ENCODE results near the gene CD274.

The CD274 gene

GRCh38 chr9:5446451-5447236 is 3.7 kb upstream of the CD274 start:
- no peak overlapping the region for H3K4me3 ChIP-seq (ENCODE audit: low read depth, low read length)
- no peak for DNase-seq (ENCODE audit: low read depth)
- TF ChIP-seq, protein P1, sequence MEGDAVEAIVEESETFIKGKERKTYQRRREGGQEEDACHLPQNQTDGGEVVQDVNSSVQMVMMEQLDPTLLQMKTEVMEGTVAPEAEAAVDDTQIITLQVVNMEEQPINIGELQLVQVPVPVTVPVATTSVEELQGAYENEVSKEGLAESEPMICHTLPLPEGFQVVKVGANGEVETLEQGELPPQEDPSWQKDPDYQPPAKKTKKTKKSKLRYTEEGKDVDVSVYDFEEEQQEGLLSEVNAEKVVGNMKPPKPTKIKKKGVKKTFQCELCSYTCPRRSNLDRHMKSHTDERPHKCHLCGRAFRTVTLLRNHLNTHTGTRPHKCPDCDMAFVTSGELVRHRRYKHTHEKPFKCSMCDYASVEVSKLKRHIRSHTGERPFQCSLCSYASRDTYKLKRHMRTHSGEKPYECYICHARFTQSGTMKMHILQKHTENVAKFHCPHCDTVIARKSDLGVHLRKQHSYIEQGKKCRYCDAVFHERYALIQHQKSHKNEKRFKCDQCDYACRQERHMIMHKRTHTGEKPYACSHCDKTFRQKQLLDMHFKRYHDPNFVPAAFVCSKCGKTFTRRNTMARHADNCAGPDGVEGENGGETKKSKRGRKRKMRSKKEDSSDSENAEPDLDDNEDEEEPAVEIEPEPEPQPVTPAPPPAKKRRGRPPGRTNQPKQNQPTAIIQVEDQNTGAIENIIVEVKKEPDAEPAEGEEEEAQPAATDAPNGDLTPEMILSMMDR (IDR thresholded peaks at IDR 0.05; ENCODE audit: insufficient read depth, low read depth, low read length, missing control alignments): no peak

GRCh38 chr9:5447337-5447736 is 3.0 kb upstream of the CD274 start:
- TF ChIP-seq, protein P1 (IDR thresholded peaks at IDR 0.05; ENCODE audit: insufficient read depth, low read depth, low read length, missing control alignments): no peak
- DNase-seq (ENCODE audit: low read depth): no peak
- H3K4me3 ChIP-seq (ENCODE audit: low read depth, low read length): no peak overlapping the region

DNA sequence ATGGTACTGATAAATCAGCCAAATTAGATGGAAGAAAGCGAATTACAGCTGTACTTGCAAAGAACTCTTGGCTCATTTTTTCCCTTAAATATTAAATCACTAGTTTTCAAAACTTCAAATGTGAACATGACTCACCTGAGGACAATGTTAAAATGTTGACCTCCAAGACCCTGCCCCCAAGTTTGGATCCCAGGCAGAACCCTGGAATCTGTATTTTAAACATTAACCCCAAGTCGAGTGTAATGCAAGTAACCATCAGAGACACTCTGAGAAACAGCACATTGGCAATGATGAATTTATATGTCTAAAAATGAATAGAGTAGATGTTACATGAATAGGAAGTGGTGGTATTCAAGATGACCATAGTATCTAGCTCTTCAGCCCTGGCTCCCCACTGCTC is 2.3 kb upstream of the CD274 start:
- TF ChIP-seq, protein P1 (IDR thresholded peaks at IDR 0.05; ENCODE audit: insufficient read depth, low read depth, low read length, missing control alignments): no peak
- peak; percentile 33 for DNase-seq (ENCODE audit: low read depth)
- H3K4me3 ChIP-seq (ENCODE audit: low read depth, low read length): no peak overlapping the region

DNA sequence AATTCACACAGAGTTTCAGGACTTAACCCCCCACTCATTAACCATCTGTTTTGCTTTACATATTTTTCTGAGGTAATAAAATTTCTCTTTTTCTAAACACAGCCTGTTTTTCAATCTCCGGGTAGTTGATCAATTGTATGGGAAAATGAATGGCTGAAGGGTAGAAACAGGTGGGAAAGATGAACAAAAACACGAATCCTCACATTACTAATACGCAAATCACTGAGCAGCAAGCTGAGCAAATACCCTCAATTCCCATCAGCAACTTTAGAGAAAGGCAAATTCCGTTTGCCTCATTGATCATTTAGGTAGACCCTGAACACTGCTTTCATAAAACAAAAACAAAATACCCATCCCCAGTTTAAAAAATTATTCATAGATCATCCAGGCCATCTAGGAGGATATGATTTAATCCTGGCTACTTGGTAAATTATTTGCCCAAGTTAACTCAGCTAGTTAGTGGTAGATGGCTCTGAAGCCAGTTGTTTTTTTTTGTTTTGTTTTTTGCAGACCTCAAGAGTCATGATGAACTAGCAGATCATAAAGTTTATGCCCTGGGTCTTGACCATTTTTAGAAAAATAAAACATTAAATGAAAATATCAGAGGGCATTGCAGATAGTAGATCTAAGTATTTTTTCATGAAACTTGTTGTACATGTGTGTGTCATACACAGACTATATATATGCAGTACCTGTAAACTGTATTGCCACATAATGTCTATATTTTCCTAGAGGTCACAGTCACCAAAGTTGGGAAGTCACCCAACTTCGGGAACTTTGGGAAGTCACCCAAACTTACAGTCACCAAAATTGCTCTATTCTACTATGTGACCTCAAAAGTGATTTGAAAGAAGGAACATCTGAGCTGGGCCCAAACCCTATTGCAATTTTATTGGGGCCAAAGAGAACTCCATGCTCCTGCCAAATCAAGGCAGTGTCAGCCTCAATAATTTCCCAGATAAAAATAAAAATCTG is 1.6 kb upstream of the CD274 start:
- TF ChIP-seq, protein P1 (IDR thresholded peaks at IDR 0.05; ENCODE audit: insufficient read depth, low read depth, low read length, missing control alignments): no peak
- peak; percentile 63 for DNase-seq (ENCODE audit: low read depth)
- peak overlapping the region; percentile 65 for H3K4me3 ChIP-seq (ENCODE audit: low read depth, low read length)

- H3K4me3 ChIP-seq (ENCODE audit: low read depth, low read length): peak overlapping the region; percentile 65
- peak; percentile 47 for DNase-seq (ENCODE audit: low read depth)
- TF ChIP-seq, protein P1 (IDR thresholded peaks at IDR 0.05; ENCODE audit: insufficient read depth, low read depth, low read length, missing control alignments): no peak
Observed at GRCh38 chr9:5449521-5450358, 602 bp upstream of the CD274 start.

GRCh38 chr9:5452286-5452609 is 1.9 kb downstream of the CD274 start:
- H3K4me3 ChIP-seq (ENCODE audit: low read depth, low read length): peak overlapping the region; percentile 65
- no peak for DNase-seq (ENCODE audit: low read depth)
- TF ChIP-seq, protein P1 (IDR thresholded peaks at IDR 0.05; ENCODE audit: insufficient read depth, low read depth, low read length, missing control alignments): no peak
